GM18505 (cell line): ENCODE measurements around the gene MAD1L1.

ENCODE experiments used
- ATAC-seq: cut with Tn5 transposase; IDR thresholded peaks from one replicate; pipeline ENCODE4 v1.9.1; 2021; ENCODE audit not compliant: unreplicated experiment
- POLR2A ChIP-seq: IDR thresholded peaks from 4 replicates; pipeline ENCODE4 v1.6.1; 2011; ENCODE audit warnings: borderline replicate concordance; ENCODE audit not compliant: insufficient read depth, insufficient read length; ENCODE audit errors: extremely low read depth

MAD1L1 gene

GRCh38 chr7:2138146-2138765 lies 94.5 kb downstream of the MAD1L1 start:
- no peak for TF ChIP-seq POLR2A
- peak; percentile 53 for ATAC-seq

- ATAC-seq = no peak
- TF ChIP-seq POLR2A = no peak
Measured at GRCh38 chr7:2134740-2135139, 98.0 kb downstream of the MAD1L1 start.

GRCh38 chr7:2132243-2132642 lies 100.5 kb downstream of the MAD1L1 start:
- TF ChIP-seq POLR2A = no peak
- no peak for ATAC-seq

DNA sequence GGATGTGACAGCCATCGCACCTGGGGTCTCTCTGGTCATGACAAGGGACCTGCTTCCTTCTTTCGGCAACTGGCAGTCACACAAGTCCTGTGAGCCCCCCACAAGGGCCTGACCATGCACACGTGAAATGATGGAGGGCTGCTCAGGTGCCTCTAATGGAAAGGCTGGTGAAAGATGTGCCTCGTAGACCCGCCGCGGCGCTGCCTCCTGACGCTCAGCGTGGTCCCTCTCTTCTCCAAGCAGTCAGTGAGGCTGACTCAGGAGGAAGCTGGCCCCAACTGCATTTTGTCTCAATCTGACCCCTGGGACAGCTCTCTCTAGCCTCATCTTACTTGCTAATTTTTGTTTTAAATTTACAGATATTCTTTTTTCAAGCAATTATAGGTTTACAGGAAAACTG lies 100.9 kb downstream of the MAD1L1 start:
- no peak for ATAC-seq
- TF ChIP-seq POLR2A = no peak

DNA sequence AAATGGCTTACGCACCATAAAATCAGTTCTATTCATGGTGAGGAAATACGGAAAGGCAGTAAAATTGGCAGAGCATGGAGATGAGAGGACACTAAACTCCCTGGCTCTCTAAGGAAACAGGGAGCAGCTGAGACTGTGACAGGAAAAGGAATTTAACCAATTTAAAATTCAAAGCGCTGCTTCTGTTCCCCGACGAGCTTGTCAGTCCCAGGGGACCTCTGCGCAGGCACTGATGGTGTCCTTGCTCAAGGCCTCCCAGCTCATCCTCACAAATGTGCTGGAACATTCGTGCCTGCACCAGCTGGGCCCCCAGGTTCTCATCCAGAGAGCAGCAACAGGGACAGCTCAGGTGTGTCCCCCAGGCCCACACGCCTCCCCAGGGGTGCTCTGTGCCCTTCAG lies 101.4 kb downstream of the MAD1L1 start:
- ATAC-seq = no peak
- no peak for TF ChIP-seq POLR2A

- no peak for TF ChIP-seq POLR2A
- no peak for ATAC-seq
Measured at GRCh38 chr7:2130096-2130375, 102.7 kb downstream of the MAD1L1 start.

DNA sequence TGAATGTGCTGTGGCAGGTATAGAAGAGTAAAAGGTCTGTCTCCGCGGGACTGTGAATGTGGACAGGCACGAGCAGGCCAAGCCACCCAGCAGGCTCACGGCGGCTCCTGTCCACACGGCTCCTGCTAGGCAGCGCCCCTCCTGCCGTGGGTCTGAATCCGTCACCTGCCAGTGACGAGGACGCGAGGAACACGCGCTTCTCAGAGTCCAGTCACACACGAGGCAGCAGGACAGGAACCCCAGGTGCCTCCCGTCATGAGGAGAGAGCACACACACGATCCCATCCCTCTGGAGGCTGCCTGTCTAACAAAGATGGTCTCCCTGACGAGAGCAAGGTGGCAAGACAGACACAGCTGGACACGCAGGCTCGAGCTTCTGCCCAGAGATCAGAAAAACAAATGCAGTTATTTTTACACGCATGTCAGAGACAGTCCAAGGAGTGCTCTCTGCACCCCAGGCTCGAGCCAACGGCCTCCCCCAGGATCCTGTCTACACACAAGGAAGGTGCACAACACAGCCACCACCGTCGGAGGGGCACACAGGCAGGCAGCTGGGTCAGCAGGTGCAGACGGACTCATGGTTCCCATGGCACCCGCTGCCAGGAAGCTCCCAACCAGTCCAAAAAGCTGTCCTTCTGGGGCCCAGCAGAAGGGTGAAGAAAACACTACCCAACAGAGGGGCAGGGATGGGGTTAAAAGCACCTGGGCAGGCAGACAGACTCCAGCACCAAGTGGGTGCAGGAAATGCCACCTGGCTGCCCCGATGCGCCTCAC lies 103.2 kb downstream of the MAD1L1 start:
- no peak for ATAC-seq
- TF ChIP-seq POLR2A = no peak

DNA sequence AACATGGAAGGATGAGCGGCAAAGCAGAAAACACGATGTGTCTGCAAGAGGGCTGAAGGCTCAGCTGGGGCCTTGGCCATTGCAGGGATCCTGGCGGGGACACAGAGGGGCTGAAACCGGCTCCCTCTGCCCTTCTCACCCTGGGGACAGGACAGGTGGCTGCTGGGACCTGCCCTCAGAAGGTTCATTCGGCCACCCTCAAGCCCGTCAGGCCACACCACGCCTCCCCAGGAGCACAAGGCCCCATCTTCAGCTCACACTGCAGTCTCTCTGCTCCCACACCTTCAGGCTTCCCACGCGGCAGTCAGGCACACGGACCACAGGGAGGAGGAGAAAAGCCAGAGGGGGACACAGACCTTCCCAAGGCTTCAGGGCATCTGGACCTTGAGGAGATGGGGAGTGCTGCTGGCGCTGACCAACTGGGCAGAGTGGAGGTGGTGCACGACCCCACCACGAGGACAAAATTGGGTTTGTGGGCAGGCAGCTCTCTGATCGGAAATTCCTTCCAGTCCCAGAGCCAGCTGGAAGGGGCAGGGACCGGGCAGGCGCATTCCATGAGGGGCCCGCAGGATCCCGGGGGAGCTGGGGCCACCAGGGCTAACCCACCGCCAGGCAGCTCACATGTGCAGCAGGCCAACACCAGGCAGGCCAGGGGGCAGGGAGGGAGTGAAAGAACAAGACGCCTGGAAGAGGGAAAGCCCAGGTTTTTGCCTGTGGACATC lies 104.0 kb downstream of the MAD1L1 start:
- TF ChIP-seq POLR2A = no peak
- ATAC-seq = no peak

DNA sequence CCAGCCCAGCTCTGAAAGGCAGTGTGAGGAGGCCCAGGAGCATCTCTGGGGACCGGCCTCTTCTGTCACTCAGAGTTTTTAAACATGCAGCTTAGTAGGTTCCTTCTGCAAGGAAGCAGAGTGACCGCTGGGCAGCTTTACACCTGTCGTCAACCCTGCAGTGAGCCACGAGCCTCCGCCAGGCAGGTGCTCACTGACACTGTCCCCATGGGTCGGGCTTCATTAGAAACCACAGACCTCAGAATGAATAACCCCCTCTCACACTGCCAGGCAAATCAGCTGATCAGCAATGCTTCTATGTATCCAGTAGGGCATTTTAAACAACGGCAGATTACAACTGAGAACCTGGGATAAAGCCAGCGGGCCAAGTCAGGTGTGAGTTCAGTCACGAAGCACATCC lies 106.1 kb downstream of the MAD1L1 start:
- TF ChIP-seq POLR2A = no peak
- no peak for ATAC-seq

GRCh38 chr7:2125931-2126330 lies 106.8 kb downstream of the MAD1L1 start:
- ATAC-seq = no peak
- no peak for TF ChIP-seq POLR2A

- TF ChIP-seq POLR2A = no peak
- ATAC-seq = no peak
Measured at GRCh38 chr7:2124604-2125345, 108.0 kb downstream of the MAD1L1 start.

GRCh38 chr7:2123916-2124315 lies 108.8 kb downstream of the MAD1L1 start:
- no peak for TF ChIP-seq POLR2A
- ATAC-seq = no peak

DNA sequence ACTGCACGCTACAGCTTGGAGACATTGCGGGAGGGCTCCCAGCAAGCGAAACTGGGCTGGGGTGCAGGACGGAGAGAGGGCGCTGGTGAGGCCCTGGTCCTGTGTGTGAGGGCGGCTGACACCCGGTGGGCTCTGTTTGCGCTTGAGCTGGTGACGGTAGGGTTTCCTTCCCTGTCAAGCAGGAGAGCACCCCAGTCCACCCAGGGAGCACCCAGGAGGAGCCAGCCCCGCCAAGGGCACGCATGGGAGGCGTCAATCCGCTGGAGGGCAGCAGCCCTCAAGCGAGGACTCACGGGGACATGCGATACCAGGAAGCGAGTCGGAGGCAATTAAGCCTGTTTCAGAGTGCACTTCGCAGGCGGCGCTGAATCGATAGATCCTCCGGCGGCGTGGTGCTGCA lies 109.4 kb downstream of the MAD1L1 start:
- TF ChIP-seq POLR2A = no peak
- no peak for ATAC-seq
